GM12878 (cell line): ENCODE data around the gene NT5C. TPM values are rescaled to one million over a fixed set of nuclear protein-coding genes. Genes with fewer than 3 reads are reported as not detected.

ENCODE experiments used
- ATAC-seq: fragments of 200-7000 bp; cut with Tn5 transposase; 3 replicates; pipeline ENCODE4 v1.9.1; 2020; ENCODE audit warnings: mild to moderate bottlenecking, moderate library complexity
- BruUV-seq: library from RNA; stranded (reverse); fragments of 400-500 nt; replicated peaks from 2 replicates; lab custom pipeline; 2021; lab: Mats Ljungman, UMichigan
- CTCF ChIA-PET: fragments of 300-600 bp; sonication (Branson Sonifier 250); formaldehyde crosslinking; extraction: SDS; loops from one replicate; lab custom pipeline; 2021; ENCODE audit warnings: inconsistent platforms; lab: Yijun Ruan, JAX
- POLR2A ChIA-PET: fragments of 350-600 bp; formaldehyde crosslinking; extraction: SDS; loops from one replicate; lab custom pipeline; 2021; ENCODE audit warnings: inconsistent platforms; lab: Charles Lee
- RAD21 ChIA-PET: fragments of 300-600 bp; sonication (Branson Sonifier 250); formaldehyde crosslinking; loops from one replicate; lab custom pipeline; 2023; ENCODE audit warnings: antibody characterized with exemption; ENCODE audit not compliant: unreplicated experiment; lab: Charles Lee
- SMC1A ChIA-PET: fragments of 300-600 bp; sonication (Branson Sonifier 250); formaldehyde crosslinking; loops from one replicate; lab custom pipeline; 2023; ENCODE audit not compliant: unreplicated experiment, uncharacterized antibody; lab: Charles Lee
- DNase-seq: peaks from one replicate; pipeline ENCODE4 v3.0.0-alpha.2; 2011; ENCODE audit warnings: low read depth, low spot score
- FAIRE-seq: peaks from 3 replicates; lab custom pipeline; 2011; peaks lifted over from hg19 to GRCh38; lab: Jason Lieb, UNC
- H2AFZ ChIP-seq: 2 replicates; pipeline ENCODE4 v1.6.0; 2011; ENCODE audit warnings: low read depth, low read length, control low read depth; ENCODE audit not compliant: control insufficient read depth
- H3K27ac ChIP-seq: 2 replicates; pipeline ENCODE4 v1.5.1; 2011; ENCODE audit warnings: control low read depth; ENCODE audit not compliant: control insufficient read depth, insufficient read depth
- H3K27me3 ChIP-seq, 2 experiments: replicated peaks in 1 of 2; 2 replicates each; pipeline versions ENCODE4 v1.6.0 to v1.6.1; 2011; ENCODE audit warnings: low read length in 1 of 2; ENCODE audit not compliant: control insufficient read depth in 2 of 2, insufficient read depth in 2 of 2
- H3K36me3 ChIP-seq, 2 experiments: 2 replicates each; pipeline ENCODE4 v1.5.1; 2011; ENCODE audit warnings: low read length in 1 of 2; ENCODE audit not compliant: control insufficient read depth in 2 of 2, insufficient read depth in 2 of 2
- H3K4me1 ChIP-seq: 2 replicates; pipeline ENCODE4 v1.6.1; 2011; ENCODE audit warnings: mild to moderate bottlenecking, low read length, moderate library complexity, mixed read lengths; ENCODE audit not compliant: control insufficient read depth, insufficient read depth
- H3K4me2 ChIP-seq: 2 replicates; pipeline ENCODE4 v1.6.0; 2011; ENCODE audit warnings: control low read depth; ENCODE audit not compliant: control insufficient read depth, insufficient read depth
- H3K4me3 ChIP-seq: fragments of 200-600 bp; sonication (generic); 2 replicates; pipeline ENCODE4 v1.5.1; 2016
- H3K79me2 ChIP-seq: 2 replicates; pipeline ENCODE4 v1.6.0; 2011; ENCODE audit warnings: low read length; ENCODE audit not compliant: control insufficient read depth, insufficient read depth
- H3K9ac ChIP-seq: 2 replicates; pipeline ENCODE4 v1.8.0; 2011; ENCODE audit warnings: low read length, control low read depth, mixed read lengths; ENCODE audit not compliant: control insufficient read depth, insufficient read depth
- H3K9me3 ChIP-seq: replicated peaks from 3 replicates; pipeline ENCODE4 v1.5.1; 2011; ENCODE audit warnings: mild to moderate bottlenecking, low read length; ENCODE audit not compliant: control insufficient read depth, insufficient read depth
- H4K20me1 ChIP-seq: 2 replicates; pipeline ENCODE4 v1.6.0; 2011; ENCODE audit not compliant: control insufficient read depth, insufficient read depth
- EGR1 ChIP-seq, 2 experiments: IDR thresholded peaks; 1 replicate in 1 of 2; 2 replicates in 1 of 2; pipeline ENCODE4 v1.6.1; 2011 to 2012; ENCODE audit warnings: low read depth in 2 of 2, low read length in 2 of 2, borderline replicate concordance in 1 of 2, mild to moderate bottlenecking in 1 of 2, moderate library complexity in 1 of 2
- JUNB ChIP-seq: IDR thresholded peaks from 2 replicates; pipeline ENCODE4 v1.6.1; 2016; ENCODE audit warnings: antibody characterized with exemption, mild to moderate bottlenecking
- RUNX3 ChIP-seq: IDR thresholded peaks from 2 replicates; pipeline ENCODE4 v1.6.1; 2012; ENCODE audit warnings: low read length, inconsistent platforms
- ZSCAN29 ChIP-seq: fragments of 450-650 bp; IDR thresholded peaks from 2 replicates; pipeline ENCODE4 v1.6.1; 2017; ENCODE audit warnings: mild to moderate bottlenecking, moderate library complexity
- WGBS: methylation state at CpG from one replicate; pipeline ENCODE4 v1.1.6; 2016; ENCODE audit warnings: low lambda C conversion rate; ENCODE audit not compliant: insufficient replicate concordance, insufficient coverage; ENCODE audit errors: missing lambda C conversion rate; 5-methylcytosine and 5-hydroxymethylcytosine counted together
- in situ Hi-C: fragments of 300-500 bp; cut with MboI; formaldehyde crosslinking; loops from 9 replicates; pipeline ENCODE4 v1.14.3; 2018; ENCODE audit warnings: mixed read lengths
- intact Hi-C: fragments of 100-400 bp; cut with micrococcal nuclease; formaldehyde crosslinking; loops from one replicate; pipeline ENCODE4 v1.14.2; 2022; ENCODE audit not compliant: unreplicated experiment
- polyA plus RNA-seq, 11 experiments: library from polyadenylated mRNA; depleted of rRNA in 4 of 11; unstranded in 6 of 11; stranded (reverse) in 5 of 11; fragments of >200 nt; fragmentation: Nextera tagmentation in 4 of 11; fragmentation: Illumina TruSeq in 1 of 11; extraction: Ambion mirVana in 4 of 11; extraction: Trizol in 1 of 11; gene quantifications; 1 replicate in 1 of 11; 2 replicates in 10 of 11; pipeline versions ENCODE4 v1.2.1 to v1.2.3, GENCODE V29; 2011 to 2016; ENCODE audit warnings: inconsistent platforms in 2 of 11, missing spikeins in 2 of 11, low read depth in 1 of 11
- total RNA-seq, 4 experiments: library from RNA; depleted of rRNA in 3 of 4; stranded (reverse); fragments of >200 nt in 3 of 4; fragmentation: Illumina TruSeq in 1 of 4; extraction: Trizol in 1 of 4; gene quantifications; 2 replicates each; pipeline versions ENCODE4 v1.2.1 to v1.2.3, GENCODE V29; 2013 to 2021
- TF ChIP-seq, protein P1 (sequence below): fragments of 450-650 bp; formaldehyde crosslinking; IDR thresholded peaks from 2 replicates; pipeline ENCODE4 v1.4.0; 2020; ENCODE audit warnings: mild to moderate bottlenecking, moderate library complexity
- TF ChIP-seq, protein P2 (sequence below): IDR thresholded peaks from 2 replicates; pipeline ENCODE4 v1.6.1; 2012; ENCODE audit warnings: mild to moderate bottlenecking, low read depth, low read length

Gene NT5C
- total and polyA plus RNA-seq, 10 of the 15 experiments (the other 5 are each of a cell fraction or from before 2014, with no cell fraction given), result 3.7 to 158 (median 63.9) TPM

DNA sequence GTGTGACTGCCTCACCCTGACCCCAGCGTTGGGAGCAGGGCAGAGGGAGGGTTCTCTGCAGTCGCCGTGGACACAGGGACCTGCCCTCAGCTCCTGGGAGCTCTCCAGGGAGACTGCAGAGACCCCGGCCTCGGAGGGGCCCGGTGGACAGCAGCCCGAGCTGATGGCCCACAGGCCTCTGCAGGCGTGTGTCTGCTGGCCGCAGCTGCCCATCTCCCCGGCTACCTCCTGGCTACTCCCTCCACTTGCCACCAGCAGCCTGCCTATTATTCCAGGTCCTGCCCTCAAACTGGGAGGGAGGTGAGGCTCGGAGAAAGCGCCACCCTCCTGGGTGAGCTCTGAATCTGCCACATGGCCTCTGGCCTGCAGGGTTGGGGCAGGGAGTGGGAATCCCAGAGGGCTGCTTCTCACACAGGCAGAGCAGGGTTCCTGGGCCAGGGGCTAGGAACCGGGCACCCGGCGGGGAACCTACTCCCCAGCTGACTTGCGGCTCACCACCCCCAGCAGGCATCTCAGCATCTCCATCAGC lies 36.6 kb downstream of the NT5C start:
- ATAC-seq, result no peak
- Histone ChIP-seq H3K79me2 (no peaks in the 10 kb centered on the region), H3K36me3 (no peaks in the 10 kb centered on the region), H2AFZ (no peak overlapping the region), H3K4me3 (no peak overlapping the region), H3K27me3 (no peaks in the 10 kb centered on the region), H3K9me3 (no peaks in the 10 kb centered on the region), H3K27ac (no peak overlapping the region), H3K9ac (no peak overlapping the region), H4K20me1 (no peaks in the 10 kb centered on the region), H3K4me2 (no peak overlapping the region), H3K4me1 (no peaks in the 10 kb centered on the region; the same call in 1 of the 2 replicates)
- no peak for FAIRE-seq
- intact Hi-C loops (no loop called here), in situ Hi-C loops (no loop called here)
- no TSS peak for BruUV-seq
- ChIA-PET POLR2A (interaction anchor here (1.4 kb wide), 1 partner anchor 14 kb away, joined by 3 read pairs; no protein-coding TSS in a partner anchor), RAD21 (no interaction called here), SMC1A (no interaction called here), CTCF (interaction anchor here (1.6 kb wide), 1 partner anchor 9 kb away, joined by 4 read pairs; no protein-coding TSS in a partner anchor)
- 65% methylated on average over 16 of the region's 16 CpGs for WGBS
- DNase-seq, result no peak
- TF ChIP-seq EGR1 (IDR thresholded peaks at IDR 0.05; ENCODE audit: borderline replicate concordance in 1 of 2, low read depth in 2 of 2, low read length in 2 of 2) (no peak), RUNX3 (no peak)

DNA sequence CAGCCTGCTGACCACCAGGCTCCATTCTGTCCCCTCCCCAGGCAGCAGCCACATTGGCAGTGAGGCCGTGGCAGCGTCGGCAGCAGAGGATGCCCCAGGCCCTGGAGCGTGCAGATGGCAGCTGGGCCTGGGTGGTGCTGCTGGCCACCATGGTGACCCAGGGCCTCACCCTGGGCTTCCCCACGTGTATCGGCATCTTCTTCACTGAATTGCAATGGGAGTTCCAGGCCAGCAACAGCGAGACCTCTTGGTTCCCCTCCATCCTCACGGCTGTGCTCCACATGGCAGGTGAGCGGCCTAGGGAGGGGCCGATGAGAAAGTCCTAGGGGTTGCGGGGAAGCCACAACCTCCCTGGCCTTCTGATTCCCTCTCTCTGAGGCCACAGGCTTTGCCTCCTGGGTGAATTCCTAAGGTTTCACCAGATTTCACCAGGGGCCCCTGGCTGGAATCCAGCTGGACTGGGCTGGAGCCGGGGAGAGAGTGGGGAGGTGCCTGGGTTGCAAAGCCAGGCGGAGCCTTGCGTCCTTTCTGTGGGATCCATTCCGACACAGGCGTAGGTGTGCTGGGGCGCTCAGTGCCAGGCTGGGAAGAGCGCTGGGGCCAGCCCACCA lies 37.9 kb downstream of the NT5C start:
- DNase-seq (no peak), FAIRE-seq (no peak), ATAC-seq (no peak)
- ChIA-PET CTCF (interaction anchor here (1.2 kb wide), 1 partner anchor 12 kb away, joined by 4 read pairs; no protein-coding TSS in a partner anchor), RAD21 (no interaction called here), SMC1A (no interaction called here), POLR2A (interaction anchor here (0.6 to 0.9 kb wide), 2 partner anchors 12 to 17 kb away, joined by 3 to 5 read pairs; no protein-coding TSS in a partner anchor)
- H3K9me3 ChIP-seq, result no peaks in the 10 kb centered on the region
- no peak overlapping the region for H3K27ac ChIP-seq
- 73% methylated on average over 18 of the region's 18 CpGs for WGBS
- no peak overlapping the region for H2AFZ ChIP-seq
- no peaks in the 10 kb centered on the region for H3K79me2 ChIP-seq
- H3K4me3 ChIP-seq, result no peak overlapping the region
- BruUV-seq, result no TSS peak
- in situ Hi-C loops (no loop called here), intact Hi-C loops (no loop called here)
- peaks cover 3% of the 10 kb centered on the region for H3K4me1 ChIP-seq
- H3K4me2 ChIP-seq, result no peak overlapping the region
- no peaks in the 10 kb centered on the region for H3K27me3 ChIP-seq
- no peak overlapping the region for H3K9ac ChIP-seq
- no peaks in the 10 kb centered on the region for H4K20me1 ChIP-seq
- H3K36me3 ChIP-seq, result no peaks in the 10 kb centered on the region
- TF ChIP-seq, protein P1, sequence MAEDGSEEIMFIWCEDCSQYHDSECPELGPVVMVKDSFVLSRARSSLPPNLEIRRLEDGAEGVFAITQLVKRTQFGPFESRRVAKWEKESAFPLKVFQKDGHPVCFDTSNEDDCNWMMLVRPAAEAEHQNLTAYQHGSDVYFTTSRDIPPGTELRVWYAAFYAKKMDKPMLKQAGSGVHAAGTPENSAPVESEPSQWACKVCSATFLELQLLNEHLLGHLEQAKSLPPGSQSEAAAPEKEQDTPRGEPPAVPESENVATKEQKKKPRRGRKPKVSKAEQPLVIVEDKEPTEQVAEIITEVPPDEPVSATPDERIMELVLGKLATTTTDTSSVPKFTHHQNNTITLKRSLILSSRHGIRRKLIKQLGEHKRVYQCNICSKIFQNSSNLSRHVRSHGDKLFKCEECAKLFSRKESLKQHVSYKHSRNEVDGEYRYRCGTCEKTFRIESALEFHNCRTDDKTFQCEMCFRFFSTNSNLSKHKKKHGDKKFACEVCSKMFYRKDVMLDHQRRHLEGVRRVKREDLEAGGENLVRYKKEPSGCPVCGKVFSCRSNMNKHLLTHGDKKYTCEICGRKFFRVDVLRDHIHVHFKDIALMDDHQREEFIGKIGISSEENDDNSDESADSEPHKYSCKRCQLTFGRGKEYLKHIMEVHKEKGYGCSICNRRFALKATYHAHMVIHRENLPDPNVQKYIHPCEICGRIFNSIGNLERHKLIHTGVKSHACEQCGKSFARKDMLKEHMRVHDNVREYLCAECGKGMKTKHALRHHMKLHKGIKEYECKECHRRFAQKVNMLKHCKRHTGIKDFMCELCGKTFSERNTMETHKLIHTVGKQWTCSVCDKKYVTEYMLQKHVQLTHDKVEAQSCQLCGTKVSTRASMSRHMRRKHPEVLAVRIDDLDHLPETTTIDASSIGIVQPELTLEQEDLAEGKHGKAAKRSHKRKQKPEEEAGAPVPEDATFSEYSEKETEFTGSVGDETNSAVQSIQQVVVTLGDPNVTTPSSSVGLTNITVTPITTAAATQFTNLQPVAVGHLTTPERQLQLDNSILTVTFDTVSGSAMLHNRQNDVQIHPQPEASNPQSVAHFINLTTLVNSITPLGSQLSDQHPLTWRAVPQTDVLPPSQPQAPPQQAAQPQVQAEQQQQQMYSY (CRISPR knock-in tag), result no peak
- TF ChIP-seq JUNB, result no peak
- TF ChIP-seq, protein P2, sequence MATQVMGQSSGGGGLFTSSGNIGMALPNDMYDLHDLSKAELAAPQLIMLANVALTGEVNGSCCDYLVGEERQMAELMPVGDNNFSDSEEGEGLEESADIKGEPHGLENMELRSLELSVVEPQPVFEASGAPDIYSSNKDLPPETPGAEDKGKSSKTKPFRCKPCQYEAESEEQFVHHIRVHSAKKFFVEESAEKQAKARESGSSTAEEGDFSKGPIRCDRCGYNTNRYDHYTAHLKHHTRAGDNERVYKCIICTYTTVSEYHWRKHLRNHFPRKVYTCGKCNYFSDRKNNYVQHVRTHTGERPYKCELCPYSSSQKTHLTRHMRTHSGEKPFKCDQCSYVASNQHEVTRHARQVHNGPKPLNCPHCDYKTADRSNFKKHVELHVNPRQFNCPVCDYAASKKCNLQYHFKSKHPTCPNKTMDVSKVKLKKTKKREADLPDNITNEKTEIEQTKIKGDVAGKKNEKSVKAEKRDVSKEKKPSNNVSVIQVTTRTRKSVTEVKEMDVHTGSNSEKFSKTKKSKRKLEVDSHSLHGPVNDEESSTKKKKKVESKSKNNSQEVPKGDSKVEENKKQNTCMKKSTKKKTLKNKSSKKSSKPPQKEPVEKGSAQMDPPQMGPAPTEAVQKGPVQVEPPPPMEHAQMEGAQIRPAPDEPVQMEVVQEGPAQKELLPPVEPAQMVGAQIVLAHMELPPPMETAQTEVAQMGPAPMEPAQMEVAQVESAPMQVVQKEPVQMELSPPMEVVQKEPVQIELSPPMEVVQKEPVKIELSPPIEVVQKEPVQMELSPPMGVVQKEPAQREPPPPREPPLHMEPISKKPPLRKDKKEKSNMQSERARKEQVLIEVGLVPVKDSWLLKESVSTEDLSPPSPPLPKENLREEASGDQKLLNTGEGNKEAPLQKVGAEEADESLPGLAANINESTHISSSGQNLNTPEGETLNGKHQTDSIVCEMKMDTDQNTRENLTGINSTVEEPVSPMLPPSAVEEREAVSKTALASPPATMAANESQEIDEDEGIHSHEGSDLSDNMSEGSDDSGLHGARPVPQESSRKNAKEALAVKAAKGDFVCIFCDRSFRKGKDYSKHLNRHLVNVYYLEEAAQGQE, result no peak
- no peak for TF ChIP-seq ZSCAN29
